Measurements from ENCODE around the gene DCDC2. TPM values are rescaled to one million over a fixed set of nuclear protein-coding genes. Genes with fewer than 3 reads are reported as not detected.

DCDC2 gene
- total and polyA plus RNA-seq, 2 donors (not counting 1 experiment from before 2014, with no cell fraction given): not detected

GRCh38 chr6:24324617-24325016 lies 33.2 kb downstream of the DCDC2 start:
- Histone ChIP-seq H3K9me3 (ENCODE audit: control extremely low read depth in 1 of 3, control insufficient read depth in 2 of 3, insufficient read depth in 1 of 3, low read length in 2 of 3) (no peaks in the 10 kb centered on the region), H3K4me2 (replicated peaks; ENCODE audit: low read depth, low read length, poor library complexity, severe bottlenecking) (no peak overlapping the region), H3K9ac (ENCODE audit: low read length) (no peak overlapping the region), H3K27ac (ENCODE audit: low read length in 2 of 2) (no peak overlapping the region), H3K36me3 (replicated peaks in 1 of 2; ENCODE audit: control extremely low read depth in 1 of 2, control insufficient read depth in 1 of 2, extremely low read depth in 1 of 2, insufficient read depth in 2 of 2, low read length in 1 of 2) (no peaks in the 10 kb centered on the region), H4K20me1 (ENCODE audit: control insufficient read depth, insufficient read depth, low read length, poor library complexity, severe bottlenecking) (no peaks in the 10 kb centered on the region), H3K4me3 (ENCODE audit: control extremely low read depth in 1 of 5, extremely low read depth in 1 of 5, insufficient read depth in 1 of 5, low read depth in 2 of 5, low read length in 4 of 5) (no peak overlapping the region), H2AFZ (ENCODE audit: insufficient read depth, low read depth, low read length, poor library complexity, severe bottlenecking) (no peak overlapping the region), H3K79me2 (ENCODE audit: control insufficient read depth, insufficient read depth, low read length) (no peaks in the 10 kb centered on the region), H3K4me1 (ENCODE audit: control insufficient read depth in 2 of 2, insufficient read depth in 2 of 2, low read length in 2 of 2) (no peaks in the 10 kb centered on the region), H3K27me3 (replicated peaks in 1 of 4; ENCODE audit: control extremely low read depth in 1 of 4, control insufficient read depth in 3 of 4, insufficient read depth in 4 of 4, low read length in 3 of 4) (peaks cover 0 to 4% (median 2%) of the 10 kb centered on the region in 4 experiments)
- intact Hi-C loops (cut with micrococcal nuclease): no loop called here
- TF ChIP-seq EZH2 (IDR thresholded peaks at IDR 0.05; ENCODE audit: borderline replicate concordance, insufficient read depth, low read depth, low read length, poor library complexity, severe bottlenecking) (no peak), CTCF (IDR thresholded peaks at IDR 0.05) (no peak)
- no peak for ATAC-seq (ENCODE audit: low read depth)
- Mint-ChIP-seq H3K4me3 (no peak overlapping the region), H3K27ac (no peak overlapping the region), H3K9me3 (ENCODE audit: insufficient read depth) (no peaks in the 10 kb centered on the region), H3K27me3 (peaks cover 43% of the 10 kb centered on the region), H3K4me1 (no peaks in the 10 kb centered on the region)
- no peak for DNase-seq
- no CpG with 5 or more reads among the region's 1 CpG for WGBS (ENCODE audit: insufficient coverage)
- ChIA-PET CTCF (no interaction called here), POLR2A (no interaction called here)

- Histone ChIP-seq H3K4me2 (replicated peaks; ENCODE audit: low read depth, low read length, poor library complexity, severe bottlenecking) (no peak overlapping the region), H3K27me3 (replicated peaks in 1 of 4; ENCODE audit: control extremely low read depth in 1 of 4, control insufficient read depth in 3 of 4, insufficient read depth in 4 of 4, low read length in 3 of 4) (peaks cover 0 to 4% (median 2%) of the 10 kb centered on the region in 4 experiments), H3K4me3 (ENCODE audit: control extremely low read depth in 1 of 5, extremely low read depth in 1 of 5, insufficient read depth in 1 of 5, low read depth in 2 of 5, low read length in 4 of 5) (no peak overlapping the region), H3K9ac (ENCODE audit: low read length) (no peak overlapping the region), H4K20me1 (ENCODE audit: control insufficient read depth, insufficient read depth, low read length, poor library complexity, severe bottlenecking) (no peaks in the 10 kb centered on the region), H2AFZ (ENCODE audit: insufficient read depth, low read depth, low read length, poor library complexity, severe bottlenecking) (no peak overlapping the region), H3K79me2 (ENCODE audit: control insufficient read depth, insufficient read depth, low read length) (no peaks in the 10 kb centered on the region), H3K36me3 (replicated peaks in 1 of 2; ENCODE audit: control extremely low read depth in 1 of 2, control insufficient read depth in 1 of 2, extremely low read depth in 1 of 2, insufficient read depth in 2 of 2, low read length in 1 of 2) (no peaks in the 10 kb centered on the region), H3K4me1 (ENCODE audit: control insufficient read depth in 2 of 2, insufficient read depth in 2 of 2, low read length in 2 of 2) (no peaks in the 10 kb centered on the region), H3K27ac (ENCODE audit: low read length in 2 of 2) (no peak overlapping the region), H3K9me3 (ENCODE audit: control extremely low read depth in 1 of 3, control insufficient read depth in 2 of 3, insufficient read depth in 1 of 3, low read length in 2 of 3) (no peaks in the 10 kb centered on the region)
- WGBS (ENCODE audit: insufficient coverage): no CpG with 5 or more reads among the region's 1 CpG
- POLR2A ChIA-PET: no interaction called here
- no peak for DNase-seq
- Mint-ChIP-seq H3K9me3 (ENCODE audit: insufficient read depth) (no peaks in the 10 kb centered on the region), H3K4me1 (no peaks in the 10 kb centered on the region), H3K27ac (no peak overlapping the region), H3K4me3 (no peak overlapping the region), H3K27me3 (peaks cover 40% of the 10 kb centered on the region)
- TF ChIP-seq EZH2 (IDR thresholded peaks at IDR 0.05; ENCODE audit: borderline replicate concordance, insufficient read depth, low read depth, low read length, poor library complexity, severe bottlenecking) (no peak), CTCF (IDR thresholded peaks at IDR 0.05) (no peak)
- intact Hi-C loops (cut with micrococcal nuclease): no loop called here
- CTCF ChIA-PET: no interaction called here
- no peak for ATAC-seq (ENCODE audit: low read depth)
Observed at GRCh38 chr6:24323632-24324337, 34.1 kb downstream of the DCDC2 start.
